Measurements from ENCODE around the gene SYT12.
"Not testable (repeated sequence)": the region's sequence is repeated elsewhere in the genome, so short reads cannot be mapped to it uniquely, and the experiment has no call there.

Gene SYT12

DNA sequence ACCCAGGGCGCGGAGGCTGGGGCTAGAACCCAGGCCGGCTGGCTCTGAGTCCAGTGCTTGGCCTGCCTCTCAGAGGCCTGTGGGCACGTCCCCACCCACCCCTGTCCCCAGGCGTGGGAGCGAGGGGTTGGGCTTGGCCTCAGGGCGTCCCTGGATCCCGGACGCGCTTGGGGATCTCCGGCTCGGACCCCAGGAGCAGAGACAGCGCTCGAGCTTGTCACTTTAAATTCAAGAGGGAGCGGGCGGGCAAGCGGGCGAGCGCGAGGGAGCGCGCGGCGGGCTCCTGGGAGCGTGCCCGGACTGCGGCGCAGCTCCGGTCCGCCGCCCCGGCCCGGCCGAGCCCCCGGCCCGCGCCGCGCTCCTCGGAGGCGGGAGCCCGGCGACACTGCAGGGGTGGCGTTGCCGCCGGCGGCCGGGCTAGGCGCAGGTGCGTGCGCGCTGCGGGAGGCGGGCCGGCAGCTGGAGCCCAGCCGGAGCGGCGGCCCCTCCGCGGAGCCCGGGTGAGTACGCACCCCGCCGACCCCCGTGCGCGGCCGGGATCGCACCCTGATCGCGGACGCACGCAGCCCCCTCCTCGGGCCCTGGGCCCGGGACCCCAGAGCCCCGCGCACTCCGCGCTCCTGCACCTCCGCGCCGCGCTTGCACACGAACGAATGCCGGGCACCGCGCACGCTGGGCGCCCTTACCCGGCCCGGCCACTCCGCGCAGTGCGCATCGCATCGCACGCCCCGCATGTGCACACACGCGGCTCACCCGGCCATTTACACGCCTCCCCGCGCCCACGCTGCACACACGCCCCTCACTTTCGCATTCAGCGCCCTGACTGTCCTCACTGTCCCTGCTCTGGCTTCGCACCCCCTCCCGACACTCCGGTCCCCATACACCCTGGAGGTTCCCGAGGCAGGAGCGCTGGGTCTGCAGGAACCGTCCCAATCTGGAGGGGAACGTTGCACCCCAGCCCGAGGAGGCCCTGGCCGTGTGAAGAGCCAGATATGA, at the start of gene SYT12:
Gene SYT12 (plus strand): TSS at position 174 of the 996 bp plus-strand sequence. CDS start 7,011 bp downstream, outside the sequence.
- no peak for DNase-seq

- DNase-seq = no peak
Measured at GRCh38 chr11:66973956-66974580, 48.9 kb upstream of the SYT12 start.

- no peak for DNase-seq
Measured at GRCh38 chr11:66974724-66975404, 48.1 kb upstream of the SYT12 start, which contains the start of gene C11orf86. TSS of gene C11orf86 (plus strand) at chr11:66975304. CDS start at chr11:66975363, 59 bp downstream.

DNA sequence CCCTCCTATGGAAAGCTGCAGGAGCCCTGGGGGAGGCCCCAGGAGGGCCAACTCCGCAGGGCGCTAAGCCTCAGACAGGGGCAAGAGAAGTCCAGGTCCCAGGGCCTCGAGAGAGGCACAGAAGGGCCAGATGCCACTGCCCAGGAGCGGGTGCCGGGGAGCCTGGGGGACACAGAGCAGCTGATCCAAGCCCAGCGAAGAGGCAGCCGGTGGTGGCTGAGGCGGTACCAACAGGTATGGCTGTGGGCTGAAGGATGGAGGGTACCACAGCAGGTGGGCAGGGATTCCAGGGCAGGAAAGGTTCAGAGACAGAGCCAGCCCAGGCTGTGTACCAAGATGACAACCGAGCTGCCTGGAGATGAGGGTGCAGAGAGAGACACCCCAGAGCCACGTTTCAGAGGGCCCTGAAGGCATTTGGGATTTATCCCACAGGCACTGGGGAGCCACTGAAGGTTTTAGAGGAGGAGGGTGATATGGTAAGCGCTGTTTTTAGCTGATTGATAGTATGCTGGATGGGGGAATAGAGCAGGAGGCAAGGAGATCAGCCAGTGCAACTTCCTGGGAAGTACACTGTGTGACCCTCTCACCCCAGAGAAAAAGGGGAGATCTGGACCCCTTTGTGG, 47.4 kb upstream of the SYT12 start:
- DNase-seq = no peak

DNA sequence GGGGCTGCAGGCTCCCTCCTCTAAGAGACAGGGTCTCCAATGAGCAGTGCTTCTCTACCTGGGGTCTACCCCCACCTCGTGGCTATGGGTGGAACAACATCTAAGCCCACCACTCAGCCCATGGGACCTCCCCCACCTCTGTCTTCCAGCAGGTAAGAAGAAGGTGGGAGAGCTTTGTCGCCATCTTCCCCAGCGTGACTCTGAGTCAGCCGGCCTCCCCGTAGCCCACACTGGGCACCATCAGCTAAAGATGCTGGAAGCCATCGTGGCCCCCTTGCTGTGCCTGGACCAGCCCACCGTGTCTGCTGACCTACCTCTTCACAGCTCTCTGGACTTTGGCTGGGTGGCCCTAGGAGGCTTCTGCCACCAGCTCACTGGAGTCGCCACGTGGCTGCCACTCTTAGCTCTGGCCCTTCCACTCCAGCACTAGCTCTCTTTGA, 46.9 kb upstream of the SYT12 start:
- peak; percentile 26 to 57 for DNase-seq

DNA sequence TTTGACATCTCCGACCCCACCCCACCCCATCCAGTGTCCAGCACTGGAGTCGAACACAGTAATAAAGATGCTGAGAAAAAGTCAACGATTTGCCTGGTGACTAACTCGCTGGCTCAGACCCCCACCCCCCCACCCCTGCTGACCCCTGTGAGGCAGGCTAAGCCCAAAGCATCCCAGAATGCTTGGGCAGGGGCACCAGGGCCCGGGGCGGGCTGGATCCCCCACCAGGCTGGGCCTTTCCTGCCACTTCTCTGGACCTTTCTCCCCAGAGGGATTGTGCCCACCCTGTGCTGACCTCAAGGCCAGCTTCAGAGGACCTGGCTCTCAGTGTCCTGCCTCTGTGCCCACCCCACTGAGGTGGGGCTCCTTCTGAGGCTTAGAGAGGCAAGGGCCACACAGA, 46.0 kb upstream of the SYT12 start:
- no peak for DNase-seq

DNA sequence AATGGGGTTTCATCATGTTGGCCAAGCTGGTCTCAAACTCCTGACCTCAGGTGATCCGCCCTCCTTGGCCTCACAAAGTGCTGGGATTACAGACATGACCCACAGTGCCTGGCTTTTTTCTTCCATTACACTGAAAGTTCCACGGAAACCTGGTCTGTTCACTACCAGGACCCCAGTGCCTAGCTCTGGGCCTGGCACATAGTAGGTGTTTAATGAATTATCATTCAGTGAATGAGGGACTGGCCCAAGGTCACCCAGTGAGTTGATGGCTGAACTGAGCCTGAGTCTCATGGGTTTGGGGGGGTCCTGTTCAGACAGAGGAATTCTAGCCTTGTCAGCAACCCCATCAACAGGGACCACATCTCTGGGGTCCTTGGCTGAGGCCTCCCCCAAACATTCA, 44.7 kb upstream of the SYT12 start:
- no peak for DNase-seq

- no peak for DNase-seq
Measured at GRCh38 chr11:66978717-66979116, 44.2 kb upstream of the SYT12 start.

DNA sequence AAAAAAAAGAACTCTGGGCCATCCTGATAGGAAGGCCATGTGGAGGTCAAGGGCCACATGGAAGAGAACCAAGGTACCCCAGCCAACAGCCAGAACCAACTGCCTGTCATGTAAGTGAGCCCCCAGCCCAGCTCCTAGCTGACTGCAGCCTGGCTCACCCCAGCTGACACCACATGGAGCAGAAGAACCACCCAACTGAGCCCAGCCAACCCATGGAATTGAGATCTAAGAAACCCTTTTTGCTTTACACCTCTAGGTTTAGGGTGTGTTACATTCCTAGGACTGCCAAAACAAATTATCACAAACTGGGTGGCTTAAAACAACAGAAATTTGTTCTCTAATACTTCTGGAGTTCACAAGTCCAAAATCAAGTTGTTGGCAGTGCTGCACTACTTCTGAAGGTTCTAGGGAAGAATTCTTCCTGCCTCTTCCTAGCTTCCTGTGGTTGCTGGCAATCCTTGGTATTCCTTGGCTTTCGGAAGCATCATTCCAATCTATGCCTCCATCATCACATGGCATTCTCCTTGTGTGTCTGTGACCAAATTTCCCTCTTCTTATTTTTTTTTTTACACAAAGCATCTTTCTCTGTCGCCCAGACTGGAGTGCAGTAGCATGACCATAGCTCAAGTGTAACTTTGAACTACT, 43.5 kb upstream of the SYT12 start:
- no peak for DNase-seq

DNA sequence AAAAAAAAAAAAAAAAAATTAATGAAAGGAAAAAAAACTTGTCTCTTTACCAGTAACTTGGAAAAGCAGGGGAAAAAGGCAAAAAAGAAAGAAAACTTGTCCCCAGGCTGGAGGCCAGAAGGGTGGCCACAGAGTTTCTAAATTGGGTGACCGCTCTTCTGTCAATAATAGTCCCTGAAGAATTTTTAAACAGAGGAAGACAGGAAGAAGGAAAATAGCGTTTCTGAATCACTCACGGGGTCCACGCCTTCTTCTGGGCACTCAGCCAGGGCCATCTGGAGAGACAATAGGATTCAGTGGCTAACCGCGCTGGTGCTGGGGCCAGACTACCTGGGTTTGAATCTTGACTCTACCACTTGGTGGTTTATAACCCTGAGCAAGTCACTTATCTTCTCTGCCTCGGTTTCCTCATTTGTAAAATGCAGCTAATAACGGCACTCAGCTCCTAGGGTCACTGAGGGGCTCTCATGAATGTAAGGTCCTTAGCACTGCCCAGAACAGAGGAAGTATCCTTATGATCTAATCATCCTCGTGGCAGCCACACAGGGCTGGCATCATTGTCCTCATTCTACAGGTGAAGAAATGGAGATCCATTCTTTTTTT, 40.9 kb upstream of the SYT12 start:
- DNase-seq = peak; percentile 74 to 84

- DNase-seq = no peak
Measured at GRCh38 chr11:66983275-66983924, 39.5 kb upstream of the SYT12 start.

GRCh38 chr11:66985508-66986177, 37.3 kb upstream of the SYT12 start:
- no peak for DNase-seq

DNA sequence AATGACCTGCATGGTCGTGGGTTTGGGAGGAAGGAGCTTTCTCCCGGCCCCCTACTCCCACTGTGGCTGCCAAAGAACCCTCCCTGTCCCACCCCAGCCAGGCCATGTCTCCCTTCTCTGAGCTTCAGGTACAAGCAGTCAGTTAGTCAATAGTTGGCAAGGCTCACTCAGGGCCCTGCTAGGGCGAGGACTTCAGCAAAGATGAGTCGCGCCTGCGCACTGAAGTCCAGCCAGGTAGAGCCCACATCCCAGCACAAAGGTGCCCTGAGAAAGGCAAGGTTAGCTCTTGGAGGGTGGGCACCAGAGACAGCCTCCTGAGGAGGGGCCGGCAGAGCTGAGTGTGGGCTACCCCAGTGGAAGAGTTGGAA, 36.8 kb upstream of the SYT12 start:
- DNase-seq = no peak

DNA sequence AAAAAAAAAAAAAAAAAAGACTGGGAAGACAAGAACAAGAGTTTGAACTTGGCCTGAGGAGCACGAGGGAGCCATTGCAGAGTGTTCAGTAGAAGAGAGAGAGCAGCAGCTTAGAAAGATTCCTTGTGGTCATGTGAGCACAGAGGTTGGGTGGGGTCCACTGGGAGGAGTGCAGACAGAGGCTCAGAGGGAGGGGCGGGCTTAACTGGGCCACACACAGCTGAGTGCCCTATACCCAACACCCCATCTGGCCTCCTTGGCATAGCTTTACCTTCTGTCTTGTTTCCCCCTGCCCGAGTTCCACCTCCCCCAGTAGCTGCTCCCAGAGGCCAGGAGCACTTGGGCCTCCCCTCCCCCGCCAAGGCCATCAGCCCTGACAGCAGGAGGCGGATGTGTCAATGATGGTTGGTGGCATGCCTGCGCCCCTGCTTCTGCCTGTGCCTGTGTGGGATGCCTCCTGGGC, 35.7 kb upstream of the SYT12 start:
- no peak for DNase-seq

DNA sequence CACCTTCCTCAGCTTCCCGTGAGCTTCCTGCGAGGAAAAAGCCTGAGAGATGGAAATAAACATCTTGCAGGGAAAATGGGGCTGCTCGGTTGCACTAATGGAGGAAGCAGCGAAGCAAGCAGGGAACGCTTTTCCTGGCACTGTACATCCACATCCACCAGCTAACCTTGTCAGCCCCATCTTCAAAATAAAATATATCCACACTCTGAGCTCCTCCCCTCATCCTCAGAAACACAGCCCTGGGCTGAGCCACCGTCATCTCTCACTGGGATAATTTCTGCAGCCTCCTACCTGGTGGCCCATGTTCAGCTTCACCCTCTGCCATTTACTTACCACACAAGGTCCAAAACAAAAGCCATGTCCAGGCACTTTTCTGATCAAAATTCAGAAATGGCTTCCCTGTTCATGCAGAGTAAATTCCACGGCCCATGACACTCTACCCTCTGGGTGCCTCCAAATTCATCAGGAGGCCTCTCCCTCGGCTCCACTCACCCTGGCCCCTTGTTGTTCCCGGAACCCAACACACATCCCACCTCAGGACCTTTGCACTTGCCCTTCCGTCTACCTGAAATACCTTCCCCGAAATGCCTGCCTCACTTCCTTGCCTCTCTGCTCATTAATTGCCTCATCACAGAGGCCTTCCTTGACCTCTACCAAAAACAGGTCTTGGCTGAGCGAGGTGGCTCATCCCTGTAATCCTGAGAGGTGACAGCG, 34.9 kb upstream of the SYT12 start:
- DNase-seq = no peak

- not testable (repeated sequence) for DNase-seq
Measured at GRCh38 chr11:66988741-66989140, 34.2 kb upstream of the SYT12 start.

GRCh38 chr11:66989360-66989759, 33.6 kb upstream of the SYT12 start:
- not testable (repeated sequence) for DNase-seq

DNA sequence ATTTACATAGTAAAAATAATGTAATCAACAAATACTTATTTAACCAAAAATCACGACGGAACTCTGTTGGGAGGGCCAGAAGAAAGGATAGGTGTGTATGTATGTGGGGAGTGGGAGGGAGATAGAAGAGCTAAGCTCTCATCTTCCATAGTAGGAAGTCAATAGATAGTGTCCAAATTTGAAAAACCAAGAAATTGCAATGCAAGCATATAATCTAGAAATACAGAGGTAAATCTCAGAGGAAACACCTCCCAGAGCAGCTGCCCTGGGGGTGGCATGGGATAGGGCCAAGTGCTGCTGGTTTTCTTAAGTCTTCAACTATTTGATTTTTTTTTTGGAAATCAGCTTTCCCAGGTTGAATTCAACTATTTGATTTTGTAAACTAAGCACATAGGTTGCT, 30.9 kb upstream of the SYT12 start:
- DNase-seq = no peak

GRCh38 chr11:66996609-66997273, 26.2 kb upstream of the SYT12 start:
- no peak for DNase-seq

Data from SHP77 (cell line).